Esophagus squamous epithelium (tissue), 4 donors: Measurements from ENCODE around the gene TEX52.

Experiments used
- POLR2A ChIP-seq, 4 donors: fragments of 450-650 bp; IDR thresholded peaks; one replicate each; pipeline ENCODE4 v1.6.1; 2017; ENCODE audit warnings: antibody characterized with exemption in 4 of 4, mild to moderate bottlenecking in 4 of 4, moderate library complexity in 3 of 4
- TF ChIP-seq, protein P1 (sequence below), 6 experiments: fragments of 450-650 bp in 4 of 6; fragments of 200-600 bp in 2 of 6; sonication (generic) in 2 of 6; IDR thresholded peaks; one replicate each; pipeline ENCODE4 v1.5.1; 2016 to 2019; ENCODE audit warnings: antibody characterized with exemption in 6 of 6, mild to moderate bottlenecking in 4 of 6, moderate library complexity in 4 of 6

DNA sequence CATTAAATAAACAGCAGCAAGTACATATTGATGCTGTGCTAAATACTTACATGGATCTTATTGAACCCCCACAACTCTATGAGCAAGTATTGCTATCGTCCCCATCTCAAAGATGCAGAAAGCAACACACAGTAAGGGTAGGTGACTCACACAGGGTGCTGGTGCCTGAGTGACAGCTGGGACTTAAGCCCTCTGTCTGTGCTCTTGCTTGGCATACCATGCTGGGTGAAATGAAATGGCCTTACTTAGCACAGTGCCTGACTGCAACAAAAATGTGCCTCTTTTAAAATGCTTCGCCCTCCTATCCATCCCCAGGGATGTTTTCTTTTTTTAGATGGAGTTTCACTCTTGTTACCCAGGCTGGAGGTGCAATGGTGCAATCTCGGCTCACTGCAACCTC is 788 bp downstream of the TEX52 start:
- TF ChIP-seq, protein P1, sequence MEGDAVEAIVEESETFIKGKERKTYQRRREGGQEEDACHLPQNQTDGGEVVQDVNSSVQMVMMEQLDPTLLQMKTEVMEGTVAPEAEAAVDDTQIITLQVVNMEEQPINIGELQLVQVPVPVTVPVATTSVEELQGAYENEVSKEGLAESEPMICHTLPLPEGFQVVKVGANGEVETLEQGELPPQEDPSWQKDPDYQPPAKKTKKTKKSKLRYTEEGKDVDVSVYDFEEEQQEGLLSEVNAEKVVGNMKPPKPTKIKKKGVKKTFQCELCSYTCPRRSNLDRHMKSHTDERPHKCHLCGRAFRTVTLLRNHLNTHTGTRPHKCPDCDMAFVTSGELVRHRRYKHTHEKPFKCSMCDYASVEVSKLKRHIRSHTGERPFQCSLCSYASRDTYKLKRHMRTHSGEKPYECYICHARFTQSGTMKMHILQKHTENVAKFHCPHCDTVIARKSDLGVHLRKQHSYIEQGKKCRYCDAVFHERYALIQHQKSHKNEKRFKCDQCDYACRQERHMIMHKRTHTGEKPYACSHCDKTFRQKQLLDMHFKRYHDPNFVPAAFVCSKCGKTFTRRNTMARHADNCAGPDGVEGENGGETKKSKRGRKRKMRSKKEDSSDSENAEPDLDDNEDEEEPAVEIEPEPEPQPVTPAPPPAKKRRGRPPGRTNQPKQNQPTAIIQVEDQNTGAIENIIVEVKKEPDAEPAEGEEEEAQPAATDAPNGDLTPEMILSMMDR (IDR thresholded peaks at IDR 0.05), result no peak
- TF ChIP-seq POLR2A (IDR thresholded peaks at IDR 0.05), result no peak
